Measurements from ENCODE around the gene GMIP.

GMIP gene

DNA sequence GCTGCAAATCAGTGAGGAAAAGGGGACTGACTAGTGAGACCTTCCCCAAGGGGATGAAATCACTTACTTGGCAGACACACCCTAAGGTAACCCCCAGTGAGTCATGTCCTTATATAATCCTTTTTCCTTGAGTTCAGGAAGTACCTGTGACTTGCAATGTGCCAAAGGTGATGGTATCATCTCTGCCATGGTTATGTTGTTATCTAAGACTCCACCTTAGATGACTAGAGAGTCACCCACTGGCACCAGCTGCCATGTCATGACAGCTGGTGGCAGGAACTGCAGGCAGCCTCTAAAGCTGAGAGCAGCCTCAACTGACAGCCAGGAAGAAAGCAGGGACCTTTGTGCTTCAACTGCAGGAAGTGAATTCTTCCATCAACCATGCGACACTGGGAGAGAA, 37.4 kb downstream of the GMIP start:
- no peak for DNase-seq

DNA sequence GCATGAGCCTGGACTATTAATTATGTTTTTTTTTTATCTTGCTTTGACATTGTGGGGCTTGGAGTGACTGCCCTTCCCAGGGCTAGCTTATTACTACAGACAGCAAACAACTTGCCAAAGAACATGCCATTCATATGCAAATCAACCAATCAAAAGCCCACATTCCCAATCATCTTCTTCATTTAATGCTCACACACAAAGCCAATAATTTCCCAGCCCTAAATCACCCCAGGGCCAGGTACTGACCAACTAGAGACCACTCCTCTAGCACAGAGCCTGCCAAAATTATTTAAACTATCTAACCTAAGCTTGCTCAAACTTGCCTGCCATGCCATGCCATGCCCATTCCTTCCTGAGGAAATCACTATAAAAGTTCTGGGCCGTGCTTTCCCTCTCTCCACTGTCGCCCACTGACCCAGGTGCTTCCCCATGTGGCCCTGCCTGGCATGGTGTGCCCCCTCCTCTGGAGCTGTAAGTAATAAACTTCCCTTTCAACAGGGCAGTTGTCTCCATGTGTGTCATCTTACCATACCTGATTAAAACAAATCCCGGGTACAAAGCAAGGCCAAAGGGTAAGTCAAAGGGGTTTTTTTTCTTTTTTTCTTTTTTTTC, 40.6 kb downstream of the GMIP start:
- DNase-seq: no peak

GRCh38 chr19:19602136-19602712, 41.2 kb downstream of the GMIP start:
- DNase-seq: no peak

DNA sequence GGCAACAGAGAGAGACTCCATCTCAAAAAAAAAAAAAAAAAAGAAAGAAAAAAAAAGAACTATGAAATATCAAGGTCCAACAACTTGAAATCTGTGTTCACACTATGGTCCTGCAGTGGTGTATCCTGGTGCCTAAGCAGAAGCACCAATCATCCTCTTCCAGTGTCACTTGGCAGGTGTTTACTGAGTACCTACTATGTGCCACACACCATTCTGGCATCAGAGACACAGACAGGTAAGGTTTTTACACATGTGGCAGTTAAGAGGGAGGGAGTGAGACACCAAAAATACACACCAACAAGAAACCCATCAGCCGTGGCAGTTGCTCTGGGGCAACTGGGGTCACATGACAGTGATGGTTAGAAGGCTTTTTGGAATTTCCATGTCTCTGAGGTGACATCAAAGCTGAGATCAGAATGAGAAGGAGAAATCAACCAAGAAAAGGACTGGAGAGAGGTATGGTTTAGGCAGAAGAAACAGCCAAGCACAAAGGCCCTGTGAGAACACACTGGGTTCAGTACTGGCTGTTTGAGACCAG, 42.6 kb downstream of the GMIP start:
- DNase-seq: no peak

GRCh38 chr19:19598728-19599451, 44.6 kb downstream of the GMIP start:
- peak; percentile 80 for DNase-seq

DNA sequence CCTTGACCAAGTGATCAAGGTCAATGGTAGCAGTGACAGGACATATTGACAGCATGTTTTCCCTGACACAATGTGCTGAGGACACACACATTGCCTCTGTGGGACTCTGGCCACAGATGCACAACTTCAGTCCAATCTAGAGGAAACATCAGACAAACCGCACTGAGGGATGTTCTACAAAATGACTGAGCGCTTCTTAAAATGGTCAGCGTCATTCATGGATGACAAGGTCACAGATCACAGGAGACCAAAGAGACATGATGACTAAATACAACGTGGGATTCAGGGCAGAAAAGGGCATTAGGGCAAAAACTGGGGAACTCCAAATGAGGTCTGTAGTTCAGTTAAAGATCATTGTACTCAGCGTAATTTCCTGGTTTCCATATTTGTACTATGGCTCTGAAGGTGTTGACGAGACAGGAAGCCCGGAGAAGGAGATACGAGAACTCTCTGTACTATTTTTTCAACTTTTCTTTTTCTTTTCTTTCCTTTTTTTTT, 45.6 kb downstream of the GMIP start:
- DNase-seq: no peak

DNA sequence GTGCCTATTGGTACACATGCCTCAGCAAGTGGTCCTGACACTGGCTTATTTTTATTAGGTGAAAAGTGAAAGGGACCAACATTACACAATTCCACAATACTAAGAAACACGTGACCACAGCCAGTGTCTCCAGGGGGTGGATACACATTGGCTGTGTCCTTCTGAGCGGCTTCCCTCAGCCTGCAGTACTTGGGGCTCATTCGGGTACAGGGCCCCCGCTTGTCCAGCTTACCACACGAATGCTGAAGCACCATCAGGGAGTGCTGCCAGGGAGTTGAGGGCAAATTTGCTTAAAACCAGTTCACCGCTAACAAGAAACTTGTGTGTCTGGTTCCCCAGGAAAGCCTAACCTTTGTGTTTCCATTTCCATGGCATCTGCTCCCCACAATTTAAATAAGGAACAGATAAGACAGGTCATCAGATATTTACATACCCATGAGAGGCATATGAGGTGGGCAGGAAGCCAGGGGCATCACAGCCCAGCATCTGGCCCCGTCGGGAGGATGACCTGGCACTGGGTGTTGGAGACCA, 48.2 kb downstream of the GMIP start:
- no peak for DNase-seq

DNA sequence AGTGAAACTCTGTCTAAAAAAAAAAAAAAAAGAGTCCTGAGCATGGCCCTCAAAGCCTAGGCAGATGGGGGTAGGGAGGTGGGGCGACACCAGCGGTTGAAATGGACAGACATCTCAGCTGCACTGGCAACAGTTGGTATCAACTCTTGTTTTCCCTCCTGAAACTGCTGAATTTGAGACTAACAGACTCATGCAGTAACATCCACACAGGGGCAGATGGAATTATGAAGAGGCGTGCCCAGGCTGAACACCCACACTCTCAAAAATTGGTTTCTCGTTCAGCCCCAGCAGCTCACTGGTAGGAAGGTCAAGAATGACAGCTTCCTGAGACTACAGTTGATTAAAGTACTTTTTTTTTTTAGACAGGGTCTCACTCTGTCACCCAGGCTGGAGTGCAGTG, 49.1 kb downstream of the GMIP start:
- DNase-seq: no peak

DNA sequence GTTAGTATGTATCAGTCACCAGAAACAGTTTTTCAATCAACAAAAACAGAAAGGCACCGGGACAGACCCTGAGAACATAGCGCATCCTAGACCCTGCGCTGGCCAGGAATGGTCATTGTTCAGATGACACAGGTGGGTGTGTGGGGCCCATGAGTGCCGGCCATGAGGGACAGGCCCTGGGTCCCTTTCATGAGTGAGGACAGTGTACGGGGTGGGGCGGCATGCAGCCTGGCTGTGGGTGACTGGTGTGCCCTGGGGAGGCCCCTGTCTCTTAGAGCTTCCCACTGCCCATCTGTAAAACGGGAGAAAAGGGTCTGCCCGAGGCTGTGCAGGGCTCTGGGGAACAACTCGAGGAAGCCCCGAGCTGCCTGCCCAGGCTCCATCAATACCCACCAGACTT, 50.8 kb downstream of the GMIP start:
- no peak for DNase-seq

- DNase-seq: peak; percentile 72
Observed at GRCh38 chr19:19591133-19591825, 52.2 kb downstream of the GMIP start.

- DNase-seq: no peak
Observed at GRCh38 chr19:19588546-19588945, 54.9 kb downstream of the GMIP start.

- DNase-seq: no peak
Observed at GRCh38 chr19:19587771-19588170, 55.7 kb downstream of the GMIP start.

GRCh38 chr19:19584356-19584755, 59.1 kb downstream of the GMIP start:
- no peak for DNase-seq

DNA sequence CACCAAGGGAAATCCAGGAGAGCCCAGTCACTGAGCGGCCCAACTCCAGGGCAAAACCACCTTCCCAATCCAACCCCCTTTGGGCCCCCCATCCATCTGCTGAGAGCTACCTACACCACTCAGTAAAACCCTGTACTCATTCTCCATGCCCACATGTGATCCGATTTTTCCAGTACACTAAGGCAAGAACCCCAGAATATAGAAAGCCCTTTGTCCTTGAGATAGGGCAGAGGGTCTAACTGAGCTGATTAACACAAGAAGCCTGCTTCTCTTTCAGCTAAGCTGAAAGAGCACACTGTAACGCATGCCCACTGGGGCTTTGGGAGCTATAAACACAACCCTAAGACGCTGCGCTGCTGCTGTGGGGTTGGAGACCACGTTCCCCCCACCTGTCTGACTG, 61.0 kb downstream of the GMIP start:
- DNase-seq: no peak

DNA sequence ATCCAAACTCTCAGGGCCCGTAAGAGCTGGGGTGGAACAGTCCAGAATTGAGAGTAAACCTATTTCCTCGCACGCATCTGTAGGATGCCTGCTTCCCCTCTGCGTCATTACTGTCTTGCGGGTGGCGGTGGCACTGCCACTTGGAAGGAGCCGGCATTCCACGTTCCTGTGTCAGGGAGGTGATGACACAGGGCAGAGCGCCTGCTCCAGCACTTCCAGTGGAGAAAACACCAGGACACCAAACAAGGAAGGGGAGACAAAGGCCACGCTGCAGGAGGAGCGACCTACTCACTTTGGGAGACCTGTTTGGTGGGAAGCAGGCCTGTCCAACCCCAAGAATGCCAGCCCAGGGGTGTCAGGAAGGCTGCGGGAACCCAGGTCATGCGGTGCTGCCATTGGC, 62.1 kb downstream of the GMIP start:
- no peak for DNase-seq

DNA sequence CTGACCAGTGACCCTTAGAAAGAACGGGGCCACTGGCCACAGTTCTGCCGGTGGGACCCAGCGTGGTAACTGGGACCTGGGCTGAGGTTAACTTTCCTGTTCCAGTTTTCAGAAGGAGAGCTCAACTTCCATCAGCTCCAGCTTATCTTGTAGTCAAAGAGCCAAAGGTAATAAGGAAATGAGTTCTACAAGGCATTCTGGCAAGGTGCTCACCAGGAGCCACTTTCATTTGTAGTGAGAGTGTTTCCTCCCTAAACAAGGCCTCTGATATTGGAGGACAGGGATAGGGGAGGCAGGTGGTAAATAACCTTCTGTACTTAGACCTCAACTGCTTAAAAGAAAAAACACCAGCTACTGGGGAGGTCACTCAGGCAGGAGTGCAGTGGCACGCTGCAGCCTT, 63.0 kb downstream of the GMIP start:
- DNase-seq: no peak

DNA sequence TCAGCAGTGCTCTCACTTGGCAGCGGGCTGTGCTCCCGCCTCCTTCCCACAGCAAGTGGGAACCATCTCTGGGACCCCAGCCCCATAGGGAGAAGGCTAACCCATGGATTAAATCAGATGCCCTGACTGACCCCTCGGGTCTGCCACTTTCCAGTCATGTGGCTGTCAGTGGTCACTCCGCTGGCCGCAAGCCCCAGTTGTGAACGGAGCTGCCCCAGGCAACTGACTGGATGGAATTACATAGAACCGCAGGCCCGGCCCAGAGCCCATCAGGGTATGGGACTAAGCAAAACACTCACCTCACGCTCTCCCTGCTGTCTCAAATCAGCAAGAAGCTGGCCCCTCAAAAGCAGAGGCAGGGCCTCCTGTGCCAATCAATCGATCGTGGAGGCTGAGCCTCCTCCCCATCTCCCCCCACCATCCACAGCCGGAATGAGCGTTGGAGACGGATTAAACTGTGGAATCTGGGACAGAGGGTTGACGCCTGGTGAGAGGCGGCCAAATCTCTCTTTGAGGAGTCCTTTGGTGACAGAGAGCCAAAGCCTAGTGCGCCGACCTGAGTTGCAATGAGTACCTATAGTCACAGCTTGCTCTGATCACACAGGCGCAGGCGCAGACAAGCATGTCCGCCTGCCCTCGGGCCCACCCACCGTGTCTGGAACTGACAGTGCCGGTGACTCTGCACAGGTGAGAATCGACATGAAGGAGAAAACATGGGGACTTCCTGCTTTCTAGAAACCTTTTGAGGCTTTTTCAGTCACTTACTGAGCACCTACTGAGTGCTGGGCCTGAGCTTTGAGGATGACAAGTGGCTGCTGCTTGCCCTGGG, 63.7 kb downstream of the GMIP start:
- no peak for DNase-seq
